Activated T-cell treated with anti-CD3 and anti-CD28 coated beads, Interleukin-2, amount 50 U/mL, for 72 hours (primary cell): ENCODE data around the gene HOXD13. TPM values are rescaled to one million over a fixed set of nuclear protein-coding genes. Genes with fewer than 3 reads are reported as not detected.

Source experiments
- ATAC-seq, 2 donors: fragments of 150-1000 bp; cut with Tn5 transposase; replicated peaks in 1 of 2; 2 replicates each; pipeline ENCODE4 v1.10.0; 2021; ENCODE audit warnings: moderate library complexity in 2 of 2, mild to moderate bottlenecking in 1 of 2
- DNase-seq, 2 donors: peaks; one replicate each; pipeline ENCODE4 v3.0.0; 2021 to 2022; ENCODE audit warnings: mixed read lengths in 1 of 2
- H3K27ac Mint-ChIP-seq: one replicate; pipeline ENCODE4 v1.8.0; 2022; ENCODE audit warnings: mild to moderate bottlenecking, moderate library complexity, mixed read lengths
- H3K27me3 Mint-ChIP-seq: one replicate; pipeline ENCODE4 v1.8.0; 2022; ENCODE audit warnings: low read depth, mixed read lengths
- H3K36me3 Mint-ChIP-seq, 2 donors: one replicate each; pipeline ENCODE4 v1.8.0; 2022; ENCODE audit warnings: mixed read lengths in 2 of 2, mild to moderate bottlenecking in 1 of 2; ENCODE audit not compliant: insufficient read depth in 2 of 2
- H3K4me1 Mint-ChIP-seq: one replicate; pipeline ENCODE4 v1.8.0; 2022; ENCODE audit warnings: low read depth, mixed read lengths
- H3K4me3 Mint-ChIP-seq, 2 donors: one replicate each; pipeline ENCODE4 v1.8.0; 2022; ENCODE audit warnings: mild to moderate bottlenecking in 2 of 2, mixed read lengths in 2 of 2, moderate library complexity in 2 of 2
- H3K9me3 Mint-ChIP-seq, 2 donors: one replicate each; pipeline ENCODE4 v1.8.0; 2022; ENCODE audit warnings: mixed read lengths in 2 of 2
- total RNA-seq, 2 donors: library from RNA; stranded (reverse); gene quantifications; one replicate each; pipeline ENCODE4 v1.2.3, GENCODE V29; 2022

The HOXD13 gene
- total RNA-seq, 2 donors from 2014 or later = not detected

DNA sequence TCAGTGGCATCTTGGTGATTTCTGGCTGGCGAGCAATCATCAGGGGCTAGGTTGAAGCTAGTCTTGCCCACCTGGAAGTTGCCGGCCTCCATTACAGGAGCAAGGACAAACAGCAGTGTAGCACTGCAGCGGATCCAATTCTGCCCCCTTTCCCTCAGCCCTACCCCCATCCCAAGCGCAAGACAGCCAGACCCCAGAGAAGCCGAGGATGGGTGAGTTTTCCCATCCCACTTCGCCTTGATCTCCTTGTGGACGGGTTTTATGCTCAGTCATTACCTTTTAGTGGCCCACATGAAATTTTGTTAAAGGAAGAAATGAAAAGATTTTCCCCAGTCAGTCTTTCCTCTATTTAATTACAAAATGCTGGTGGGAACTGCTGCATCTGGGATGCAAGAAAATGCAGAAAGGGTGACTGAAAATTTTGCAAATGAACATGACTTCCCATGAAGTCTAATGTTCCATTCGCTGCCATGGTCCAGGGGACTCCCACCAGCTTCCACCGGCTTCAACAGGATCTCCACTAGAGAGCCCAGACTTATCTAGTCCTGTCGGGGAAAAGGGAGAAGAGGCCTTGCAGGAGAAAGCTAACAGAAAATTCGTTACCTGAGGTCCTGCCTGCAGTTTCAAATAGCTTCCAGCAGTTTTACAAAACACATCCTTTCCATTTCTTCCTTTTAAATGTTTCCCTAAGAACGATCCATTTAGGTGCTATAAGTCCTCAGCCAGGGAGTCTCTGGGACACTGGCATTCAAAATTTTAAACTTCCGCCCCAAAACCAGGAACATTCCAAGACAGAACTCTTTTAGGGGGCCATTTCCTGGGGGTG lies 28.1 kb downstream of the HOXD13 start:
- Mint-ChIP-seq H3K27ac (no peak overlapping the region), H3K27me3 (peaks cover 81% of the 10 kb centered on the region), H3K36me3 (peaks cover 4% of the 10 kb centered on the region in 2 donors), H3K9me3 (peaks cover 0 to 2% of the 10 kb centered on the region in 2 donors), H3K4me1 (peaks cover 11% of the 10 kb centered on the region), H3K4me3 (no peak overlapping the region)
- DNase-seq = no peak
- no peak for ATAC-seq

DNA sequence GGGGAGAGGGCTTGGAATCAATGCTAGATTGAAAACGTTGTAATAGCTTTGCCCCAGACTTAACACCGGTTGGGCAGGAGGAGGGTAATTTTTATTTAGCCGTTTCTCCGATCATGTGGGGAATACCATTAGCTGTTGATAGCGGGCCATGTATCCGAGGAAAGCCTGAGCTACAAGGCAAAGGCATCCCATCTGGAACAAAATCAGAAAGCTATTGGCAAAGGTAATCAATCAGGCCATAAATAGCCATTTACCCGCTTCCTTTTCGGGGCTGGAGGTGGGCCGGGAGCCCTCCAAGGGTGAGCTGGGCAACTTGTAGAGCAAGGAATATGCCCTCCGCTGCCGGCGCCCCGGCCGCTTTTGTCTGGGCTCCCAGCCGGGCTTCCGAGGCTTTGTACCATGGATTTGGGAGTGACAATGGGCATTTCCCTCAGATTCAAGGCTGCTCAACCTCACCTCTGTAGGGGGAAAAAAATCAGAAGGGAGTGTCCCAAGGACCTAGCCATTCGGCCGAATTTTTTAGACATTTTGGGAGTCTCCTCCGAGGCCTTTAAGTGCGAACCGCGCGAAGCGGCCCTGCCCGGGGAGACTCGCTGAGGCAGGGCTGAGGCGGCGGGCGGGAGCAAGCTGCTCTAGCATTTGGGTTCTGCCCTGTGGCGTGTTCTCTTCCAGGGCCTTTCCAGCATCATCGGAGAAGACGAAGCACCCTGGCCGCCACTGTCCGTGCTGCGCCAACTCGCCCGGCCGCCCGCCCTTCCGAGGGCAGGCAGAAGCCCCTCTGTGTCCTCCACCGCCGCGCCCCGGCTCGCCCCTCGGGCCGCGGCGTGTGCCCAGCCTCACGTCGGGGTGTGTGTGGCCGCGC lies 28.9 kb downstream of the HOXD13 start:
- no peak overlapping the region for H3K27ac Mint-ChIP-seq
- peaks cover 11% of the 10 kb centered on the region for H3K4me1 Mint-ChIP-seq
- peak overlapping the region in 1 of 2 donors; percentile 32 for H3K4me3 Mint-ChIP-seq
- H3K9me3 Mint-ChIP-seq = peaks cover 0 to 2% of the 10 kb centered on the region in 2 donors
- DNase-seq (no peak), ATAC-seq (no peak)
- H3K36me3 Mint-ChIP-seq = peaks cover 4% of the 10 kb centered on the region in 2 donors
- H3K27me3 Mint-ChIP-seq = peaks cover 82% of the 10 kb centered on the region

- ATAC-seq (peak; percentile 17 to 44), DNase-seq (no peak)
- Mint-ChIP-seq H3K9me3 (peaks cover 0 to 2% of the 10 kb centered on the region in 2 donors), H3K4me3 (peak overlapping the region; percentile 69 to 74), H3K4me1 (peaks cover 14% of the 10 kb centered on the region), H3K27ac (no peak overlapping the region), H3K27me3 (peaks cover 82% of the 10 kb centered on the region), H3K36me3 (peaks cover 4% of the 10 kb centered on the region in 2 donors)
Measured at GRCh38 chr2:176122052-176122682, 29.6 kb downstream of the HOXD13 start.

- no peak within 1 kb of the TSS for H3K27ac Mint-ChIP-seq
- ATAC-seq (peak; percentile 45 to 64), DNase-seq (peak in 1 of 2 donors; percentile 38)
- peaks cover 0 to 2% of the 10 kb centered on the region in 2 donors for H3K9me3 Mint-ChIP-seq
- peak within 1 kb of the TSS; percentile 69 to 74 for H3K4me3 Mint-ChIP-seq
- H3K4me1 Mint-ChIP-seq = peaks cover 21% of the 10 kb centered on the region
- peaks cover 4% of the 10 kb centered on the region in 2 donors for H3K36me3 Mint-ChIP-seq
- H3K27me3 Mint-ChIP-seq = peaks cover 82% of the 10 kb centered on the region
Measured at GRCh38 chr2:176122683-176123410, 30.3 kb downstream of the HOXD13 start, which contains the start of gene HOXD9. Gene HOXD9, plus strand, starts transcription at chr2:176122719. Its CDS starts 50 bp downstream, at chr2:176122769.

DNA sequence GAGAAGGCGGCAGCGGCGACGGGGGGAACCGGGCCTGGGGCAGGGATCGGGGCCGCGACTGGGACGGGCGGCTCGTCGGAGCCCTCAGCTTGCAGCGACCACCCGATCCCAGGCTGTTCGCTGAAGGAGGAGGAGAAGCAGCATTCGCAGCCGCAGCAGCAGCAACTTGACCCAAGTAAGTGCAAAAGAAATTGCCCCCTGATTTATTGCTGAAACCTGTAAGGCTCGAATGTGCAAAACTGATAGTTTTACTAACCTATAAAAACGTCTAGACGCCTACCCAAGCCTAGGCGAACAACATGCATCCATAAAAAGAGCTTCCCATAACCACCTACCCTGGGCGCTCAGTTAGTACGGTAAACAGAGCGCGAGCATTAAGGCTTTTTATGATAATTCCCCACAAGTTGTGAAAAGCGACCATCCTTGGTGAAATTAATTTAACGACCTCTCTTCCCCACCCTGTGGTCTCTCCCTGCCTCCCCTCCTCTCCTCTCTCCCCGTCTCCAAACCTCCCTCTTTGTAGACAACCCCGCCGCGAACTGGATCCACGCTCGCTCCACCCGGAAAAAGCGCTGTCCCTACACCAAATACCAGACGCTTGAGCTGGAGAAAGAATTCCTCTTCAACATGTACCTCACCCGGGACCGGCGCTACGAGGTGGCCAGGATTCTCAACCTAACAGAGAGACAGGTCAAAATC lies 31.0 kb downstream of the HOXD13 start:
- Mint-ChIP-seq H3K4me3 (peak overlapping the region; percentile 15 to 50), H3K27ac (no peak overlapping the region), H3K36me3 (peaks cover 1 to 4% of the 10 kb centered on the region in 2 donors), H3K9me3 (peaks cover 0 to 2% of the 10 kb centered on the region in 2 donors), H3K27me3 (peaks cover 82% of the 10 kb centered on the region), H3K4me1 (peaks cover 23% of the 10 kb centered on the region)
- ATAC-seq = no peak
- DNase-seq = no peak

- no peaks in the 10 kb centered on the region for H3K9me3 Mint-ChIP-seq
- H3K4me1 Mint-ChIP-seq = peaks cover 26% of the 10 kb centered on the region
- DNase-seq (no peak), ATAC-seq (no peak)
- peak overlapping the region; percentile 10 to 50 for H3K4me3 Mint-ChIP-seq
- no peak overlapping the region for H3K27ac Mint-ChIP-seq
- peaks cover 0 to 2% of the 10 kb centered on the region in 2 donors for H3K36me3 Mint-ChIP-seq
- H3K27me3 Mint-ChIP-seq = peaks cover 81% of the 10 kb centered on the region
Measured at GRCh38 chr2:176124110-176124946, 31.8 kb downstream of the HOXD13 start.

DNA sequence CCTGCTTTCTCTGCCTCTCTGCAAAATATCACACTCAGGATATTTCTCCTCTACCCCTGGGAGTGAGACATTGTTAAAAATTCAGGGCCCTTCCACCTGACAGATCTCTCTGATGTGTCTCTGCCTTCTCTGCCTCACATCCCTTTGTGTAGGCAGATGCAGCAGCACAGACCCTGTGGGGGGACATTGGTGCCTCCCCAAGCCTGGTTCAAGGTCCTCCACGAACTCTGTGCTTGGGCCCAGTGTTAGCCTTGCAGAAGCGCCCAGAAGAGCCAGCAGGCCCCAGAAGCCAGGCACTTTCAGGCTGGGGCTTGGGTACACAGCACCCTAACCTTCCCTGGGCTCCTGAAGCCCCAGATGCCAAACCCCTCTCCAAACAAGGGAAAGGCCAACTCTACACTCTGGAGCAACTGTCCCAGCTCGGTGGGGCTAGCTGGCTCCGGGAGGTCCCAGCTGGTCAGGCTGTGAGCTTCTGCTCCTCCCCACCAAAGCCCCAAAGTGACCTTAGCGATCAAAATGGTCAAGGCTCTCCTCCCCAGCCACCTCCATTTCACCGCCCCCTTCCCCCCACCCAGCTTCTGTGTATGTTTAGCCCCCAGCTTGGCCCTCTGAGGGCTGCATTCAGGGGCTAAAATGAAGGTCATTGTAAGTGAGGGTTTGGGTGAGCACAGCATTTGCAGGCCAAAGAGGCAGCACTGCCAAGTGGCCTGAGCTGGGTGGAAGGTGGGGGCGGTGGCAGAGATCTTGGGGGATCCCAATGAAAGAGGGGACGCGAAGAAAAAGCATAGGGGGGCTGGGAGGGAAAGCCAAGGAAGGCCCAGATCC lies 32.6 kb downstream of the HOXD13 start:
- H3K27ac Mint-ChIP-seq = no peak overlapping the region
- DNase-seq (no peak), ATAC-seq (no peak)
- H3K36me3 Mint-ChIP-seq = peaks cover 0 to 2% of the 10 kb centered on the region in 2 donors
- no peak overlapping the region for H3K4me3 Mint-ChIP-seq
- H3K9me3 Mint-ChIP-seq = no peaks in the 10 kb centered on the region
- peaks cover 73% of the 10 kb centered on the region for H3K27me3 Mint-ChIP-seq
- H3K4me1 Mint-ChIP-seq = peaks cover 27% of the 10 kb centered on the region

DNA sequence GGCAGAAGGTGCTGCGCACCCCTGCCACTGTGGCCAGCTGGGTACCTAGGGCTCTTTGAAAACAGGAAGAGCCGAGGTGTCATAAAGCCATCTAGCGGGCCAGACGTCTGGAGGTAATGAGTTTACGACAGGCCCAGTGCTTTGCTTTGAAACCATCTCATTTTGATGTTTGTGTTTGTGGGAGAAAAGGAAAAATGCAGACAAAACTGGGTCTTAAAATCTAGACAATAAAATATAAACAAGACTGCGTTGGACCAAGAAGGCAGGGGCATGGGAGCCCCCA lies 33.2 kb downstream of the HOXD13 start:
- Mint-ChIP-seq H3K27ac (no peak overlapping the region), H3K4me3 (no peak overlapping the region), H3K9me3 (no peaks in the 10 kb centered on the region), H3K36me3 (peaks cover 0 to 2% of the 10 kb centered on the region in 2 donors), H3K27me3 (peaks cover 68% of the 10 kb centered on the region), H3K4me1 (peaks cover 29% of the 10 kb centered on the region)
- DNase-seq (no peak), ATAC-seq (no peak)

GRCh38 chr2:176126929-176127773 lies 34.6 kb downstream of the HOXD13 start:
- Mint-ChIP-seq H3K27me3 (peaks cover 75% of the 10 kb centered on the region), H3K27ac (peak overlapping the region; percentile 63), H3K4me3 (no peak overlapping the region), H3K4me1 (peaks cover 42% of the 10 kb centered on the region), H3K9me3 (no peaks in the 10 kb centered on the region), H3K36me3 (peaks cover 0 to 2% of the 10 kb centered on the region in 2 donors)
- DNase-seq (peak; percentile 61 to 67), ATAC-seq (no peak)

GRCh38 chr2:176127774-176128072 lies 35.2 kb downstream of the HOXD13 start:
- H3K4me3 Mint-ChIP-seq = no peak overlapping the region
- H3K36me3 Mint-ChIP-seq = peaks cover 0 to 5% of the 10 kb centered on the region in 2 donors
- peaks cover 46% of the 10 kb centered on the region for H3K4me1 Mint-ChIP-seq
- H3K9me3 Mint-ChIP-seq = no peaks in the 10 kb centered on the region
- peaks cover 81% of the 10 kb centered on the region for H3K27me3 Mint-ChIP-seq
- H3K27ac Mint-ChIP-seq = peak overlapping the region; percentile 74
- DNase-seq (no peak), ATAC-seq (no peak)
